ENCODE measurements around the gene FER. TPM values are rescaled to one million over a fixed set of nuclear protein-coding genes. Genes with fewer than 3 reads are reported as not detected.
"Not testable (repeated sequence)": the region's sequence is repeated elsewhere in the genome, so short reads cannot be mapped to it uniquely, and the experiment has no call there.

FER gene
- total RNA-seq, 1 experiment from 2014 or later = 16.4 TPM

- Histone ChIP-seq H3K27ac (ENCODE audit: low read depth, low read length, poor library complexity, severe bottlenecking) (no peak overlapping the region), H3K9me3 (ENCODE audit: low read depth, low read length, poor library complexity, severe bottlenecking) (no peaks in the 10 kb centered on the region), H3K4me3 (ENCODE audit: low read depth, low read length, poor library complexity, severe bottlenecking) (no peak overlapping the region), H3K4me1 (ENCODE audit: insufficient read depth, low read length, poor library complexity, severe bottlenecking) (no peaks in the 10 kb centered on the region), H3K36me3 (ENCODE audit: insufficient read depth, low read length, poor library complexity, severe bottlenecking) (no peaks in the 10 kb centered on the region), H3K27me3 (replicated peaks; ENCODE audit: insufficient read depth, low read depth, low read length, poor library complexity) (no peaks in the 10 kb centered on the region)
- intact Hi-C loops (cut with micrococcal nuclease; ENCODE audit: unreplicated experiment) = no loop called here
- DNase-seq (ENCODE audit: low spot score) = no peak
- ChIA-PET CTCF (no interaction called here), POLR2A (ENCODE audit: low non-redundant PET) (no interaction called here)
- TF ChIP-seq EZH2 (IDR thresholded peaks at IDR 0.05; ENCODE audit: borderline replicate concordance, low read depth, low read length, poor library complexity, severe bottlenecking) (no peak), CTCF (conservative IDR thresholded peaks at IDR 0.05; ENCODE audit: low read depth, low read length) (no peak)
- BruUV-seq (replicated peaks) = no TSS peak
These were observed 21.7 kb downstream of the FER start for GRCh38 chr5:108769352-108769751.

- Histone ChIP-seq H3K27ac (ENCODE audit: low read depth, low read length, poor library complexity, severe bottlenecking) (no peak overlapping the region), H3K36me3 (ENCODE audit: insufficient read depth, low read length, poor library complexity, severe bottlenecking) (no peaks in the 10 kb centered on the region), H3K4me1 (ENCODE audit: insufficient read depth, low read length, poor library complexity, severe bottlenecking) (no peaks in the 10 kb centered on the region), H3K9me3 (ENCODE audit: low read depth, low read length, poor library complexity, severe bottlenecking) (no peaks in the 10 kb centered on the region), H3K4me3 (ENCODE audit: low read depth, low read length, poor library complexity, severe bottlenecking) (no peak overlapping the region), H3K27me3 (replicated peaks; ENCODE audit: insufficient read depth, low read depth, low read length, poor library complexity) (no peaks in the 10 kb centered on the region)
- DNase-seq (ENCODE audit: low spot score) = no peak
- intact Hi-C loops (cut with micrococcal nuclease; ENCODE audit: unreplicated experiment) = no loop called here
- POLR2A ChIA-PET (ENCODE audit: low non-redundant PET) = no interaction called here
- CTCF ChIA-PET = no interaction called here
- no TSS peak for BruUV-seq (replicated peaks)
- TF ChIP-seq CTCF (conservative IDR thresholded peaks at IDR 0.05; ENCODE audit: low read depth, low read length) (no peak), EZH2 (IDR thresholded peaks at IDR 0.05; ENCODE audit: borderline replicate concordance, low read depth, low read length, poor library complexity, severe bottlenecking) (no peak)
These were observed 24.9 kb downstream of the FER start for GRCh38 chr5:108772626-108773025.

- CTCF ChIA-PET = no interaction called here
- DNase-seq (ENCODE audit: low spot score) = no peak
These were observed 25.6 kb downstream of the FER start for GRCh38 chr5:108773330-108773729.

GRCh38 chr5:108774079-108774478, 26.4 kb downstream of the FER start:
- H3K4me3 ChIP-seq (ENCODE audit: low read depth, low read length, poor library complexity, severe bottlenecking); CTCF ChIA-PET; intact Hi-C loops (cut with micrococcal nuclease; ENCODE audit: unreplicated experiment); DNase-seq (ENCODE audit: low spot score); H3K36me3 ChIP-seq (ENCODE audit: insufficient read depth, low read length, poor library complexity, severe bottlenecking); H3K9me3 ChIP-seq (ENCODE audit: low read depth, low read length, poor library complexity, severe bottlenecking); BruUV-seq (replicated peaks); POLR2A ChIA-PET (ENCODE audit: low non-redundant PET); H3K4me1 ChIP-seq (ENCODE audit: insufficient read depth, low read length, poor library complexity, severe bottlenecking); H3K27me3 ChIP-seq (replicated peaks; ENCODE audit: insufficient read depth, low read depth, low read length, poor library complexity); H3K27ac ChIP-seq (ENCODE audit: low read depth, low read length, poor library complexity, severe bottlenecking): not testable (repeated sequence)

More at GRCh38 chr5:108773330-108773729, 25.6 kb downstream of the FER start:
- no peaks in the 10 kb centered on the region for H3K4me1 ChIP-seq (ENCODE audit: insufficient read depth, low read length, poor library complexity, severe bottlenecking)
- no peaks in the 10 kb centered on the region for H3K27me3 ChIP-seq (replicated peaks; ENCODE audit: insufficient read depth, low read depth, low read length, poor library complexity)
- H3K9me3 ChIP-seq (ENCODE audit: low read depth, low read length, poor library complexity, severe bottlenecking) = no peaks in the 10 kb centered on the region
- intact Hi-C loops (cut with micrococcal nuclease; ENCODE audit: unreplicated experiment) = no loop called here
- TF ChIP-seq EZH2 (IDR thresholded peaks at IDR 0.05; ENCODE audit: borderline replicate concordance, low read depth, low read length, poor library complexity, severe bottlenecking) = no peak
- no peak for TF ChIP-seq CTCF (conservative IDR thresholded peaks at IDR 0.05; ENCODE audit: low read depth, low read length)
- POLR2A ChIA-PET (ENCODE audit: low non-redundant PET) = no interaction called here
- BruUV-seq (replicated peaks) = no TSS peak
- H3K36me3 ChIP-seq (ENCODE audit: insufficient read depth, low read length, poor library complexity, severe bottlenecking) = no peaks in the 10 kb centered on the region
- H3K27ac ChIP-seq (ENCODE audit: low read depth, low read length, poor library complexity, severe bottlenecking) = no peak overlapping the region
- no peak overlapping the region for H3K4me3 ChIP-seq (ENCODE audit: low read depth, low read length, poor library complexity, severe bottlenecking)

GRCh38 chr5:108777582-108777981, 29.9 kb downstream of the FER start:
- H3K27me3 ChIP-seq (replicated peaks; ENCODE audit: insufficient read depth, low read depth, low read length, poor library complexity); H3K36me3 ChIP-seq (ENCODE audit: insufficient read depth, low read length, poor library complexity, severe bottlenecking); intact Hi-C loops (cut with micrococcal nuclease; ENCODE audit: unreplicated experiment); POLR2A ChIA-PET (ENCODE audit: low non-redundant PET); H3K27ac ChIP-seq (ENCODE audit: low read depth, low read length, poor library complexity, severe bottlenecking); BruUV-seq (replicated peaks); H3K9me3 ChIP-seq (ENCODE audit: low read depth, low read length, poor library complexity, severe bottlenecking); DNase-seq (ENCODE audit: low spot score); CTCF ChIA-PET; H3K4me1 ChIP-seq (ENCODE audit: insufficient read depth, low read length, poor library complexity, severe bottlenecking); H3K4me3 ChIP-seq (ENCODE audit: low read depth, low read length, poor library complexity, severe bottlenecking): not testable (repeated sequence)

GRCh38 chr5:108784577-108784976, 36.9 kb downstream of the FER start:
- H3K4me3 ChIP-seq (ENCODE audit: low read depth, low read length, poor library complexity, severe bottlenecking); H3K36me3 ChIP-seq (ENCODE audit: insufficient read depth, low read length, poor library complexity, severe bottlenecking); DNase-seq (ENCODE audit: low spot score); POLR2A ChIA-PET (ENCODE audit: low non-redundant PET); BruUV-seq (replicated peaks); H3K27ac ChIP-seq (ENCODE audit: low read depth, low read length, poor library complexity, severe bottlenecking); H3K27me3 ChIP-seq (replicated peaks; ENCODE audit: insufficient read depth, low read depth, low read length, poor library complexity); intact Hi-C loops (cut with micrococcal nuclease; ENCODE audit: unreplicated experiment); CTCF ChIA-PET; H3K4me1 ChIP-seq (ENCODE audit: insufficient read depth, low read length, poor library complexity, severe bottlenecking): not testable (repeated sequence)
- H3K9me3 ChIP-seq (ENCODE audit: low read depth, low read length, poor library complexity, severe bottlenecking) = peaks cover 14% of the 10 kb centered on the region

Data from A673 (cell line).